ENCODE results near the gene SLC18A3.

Gene SLC18A3

GRCh38 chr10:49649936-49650723 lies 40.0 kb downstream of the SLC18A3 start:
- no peak for DNase-seq (ENCODE audit: low read depth in 3 of 3, low spot score in 1 of 3)

GRCh38 chr10:49650724-49651034 lies 40.6 kb downstream of the SLC18A3 start:
- no peak for DNase-seq (ENCODE audit: low read depth in 3 of 3, low spot score in 1 of 3)

- no peak for DNase-seq (ENCODE audit: low read depth in 3 of 3, low spot score in 1 of 3)
Observed at GRCh38 chr10:49651039-49651835, 41.1 kb downstream of the SLC18A3 start.

- DNase-seq (ENCODE audit: low read depth in 3 of 3, low spot score in 1 of 3), result no peak
Observed at GRCh38 chr10:49651917-49652316, 41.8 kb downstream of the SLC18A3 start.

GRCh38 chr10:49652421-49653272 lies 42.5 kb downstream of the SLC18A3 start:
- no peak for DNase-seq (ENCODE audit: low read depth in 3 of 3, low spot score in 1 of 3)

- DNase-seq (ENCODE audit: low read depth in 3 of 3, low spot score in 1 of 3), result no peak
Observed at GRCh38 chr10:49653273-49653929, 43.3 kb downstream of the SLC18A3 start.

- no peak for DNase-seq (ENCODE audit: low read depth in 3 of 3, low spot score in 1 of 3)
Observed at GRCh38 chr10:49654036-49654693, 44.1 kb downstream of the SLC18A3 start.

- DNase-seq (ENCODE audit: low read depth in 3 of 3, low spot score in 1 of 3), result no peak
Observed at GRCh38 chr10:49655099-49655498, 45.0 kb downstream of the SLC18A3 start.

GRCh38 chr10:49656845-49657493 lies 46.9 kb downstream of the SLC18A3 start:
- no peak for DNase-seq (ENCODE audit: low read depth in 3 of 3, low spot score in 1 of 3)

GRCh38 chr10:49657606-49658005 lies 47.5 kb downstream of the SLC18A3 start:
- no peak for DNase-seq (ENCODE audit: low read depth in 3 of 3, low spot score in 1 of 3)

GRCh38 chr10:49661140-49661856 lies 51.2 kb downstream of the SLC18A3 start:
- no peak for DNase-seq (ENCODE audit: low read depth in 3 of 3, low spot score in 1 of 3)
